Head of caudate nucleus (tissue), 42 donors: ENCODE data around the gene SAMD14.

Experiments used
- DNase-seq, 42 donors: peaks; one replicate each; pipeline versions ENCODE4 v3.0.0 to v3.0.0-alpha.2; 2020 to 2021; ENCODE audit warnings: mixed read lengths in 7 of 42
- intact Hi-C: fragments of 100-400 bp; cut with DNase I; formaldehyde crosslinking; loops from one replicate; pipeline ENCODE4 v1.15.0; 2022

SAMD14 gene

DNA sequence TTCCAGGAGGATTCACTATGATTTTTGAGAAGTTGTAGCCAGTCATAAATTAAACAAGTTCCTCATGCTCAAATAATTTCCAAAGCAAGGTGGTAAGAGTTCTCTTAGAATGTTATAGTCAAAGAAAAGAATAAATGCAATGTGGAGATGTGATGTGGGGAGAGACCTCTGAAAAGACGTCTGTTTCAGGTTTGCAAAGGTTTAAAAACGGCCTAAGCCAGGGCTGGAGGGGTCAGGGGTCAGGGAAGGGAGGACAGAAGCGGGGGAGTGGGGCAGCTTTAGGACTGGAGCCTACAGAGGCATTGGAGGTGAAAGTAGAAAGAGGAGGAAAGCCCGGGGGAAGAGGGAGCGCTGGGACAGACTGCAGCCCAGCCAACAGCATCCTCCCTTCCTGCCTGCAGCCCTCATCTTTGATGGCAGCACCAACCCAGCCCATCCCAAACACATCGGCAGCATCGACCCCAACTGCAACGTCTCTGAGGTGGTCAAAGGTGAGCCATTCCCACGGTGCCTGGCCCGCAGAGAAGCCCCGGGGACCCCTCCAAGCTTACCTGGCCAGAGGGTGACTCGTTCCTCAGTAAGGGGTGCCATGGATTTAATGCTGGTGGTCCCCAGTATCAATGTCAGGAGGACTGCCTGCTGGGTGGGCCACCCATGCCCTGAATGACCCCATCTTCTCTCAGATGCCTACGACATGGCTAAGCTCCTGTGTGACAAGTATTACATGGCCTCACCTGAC is 23.4 kb downstream of the SAMD14 start:
- intact Hi-C loops: no loop called here
- DNase-seq: no peak

- no peak for DNase-seq
- intact Hi-C loops: no loop called here
These were observed 24.1 kb downstream of the SAMD14 start for GRCh38 chr17:50105811-50106210.

GRCh38 chr17:50103941-50104340 is 26.0 kb downstream of the SAMD14 start:
- DNase-seq: no peak
- intact Hi-C loops: no loop called here

- no peak for DNase-seq
- intact Hi-C loops: no loop called here
These were observed 26.7 kb downstream of the SAMD14 start for GRCh38 chr17:50103252-50103651.

DNA sequence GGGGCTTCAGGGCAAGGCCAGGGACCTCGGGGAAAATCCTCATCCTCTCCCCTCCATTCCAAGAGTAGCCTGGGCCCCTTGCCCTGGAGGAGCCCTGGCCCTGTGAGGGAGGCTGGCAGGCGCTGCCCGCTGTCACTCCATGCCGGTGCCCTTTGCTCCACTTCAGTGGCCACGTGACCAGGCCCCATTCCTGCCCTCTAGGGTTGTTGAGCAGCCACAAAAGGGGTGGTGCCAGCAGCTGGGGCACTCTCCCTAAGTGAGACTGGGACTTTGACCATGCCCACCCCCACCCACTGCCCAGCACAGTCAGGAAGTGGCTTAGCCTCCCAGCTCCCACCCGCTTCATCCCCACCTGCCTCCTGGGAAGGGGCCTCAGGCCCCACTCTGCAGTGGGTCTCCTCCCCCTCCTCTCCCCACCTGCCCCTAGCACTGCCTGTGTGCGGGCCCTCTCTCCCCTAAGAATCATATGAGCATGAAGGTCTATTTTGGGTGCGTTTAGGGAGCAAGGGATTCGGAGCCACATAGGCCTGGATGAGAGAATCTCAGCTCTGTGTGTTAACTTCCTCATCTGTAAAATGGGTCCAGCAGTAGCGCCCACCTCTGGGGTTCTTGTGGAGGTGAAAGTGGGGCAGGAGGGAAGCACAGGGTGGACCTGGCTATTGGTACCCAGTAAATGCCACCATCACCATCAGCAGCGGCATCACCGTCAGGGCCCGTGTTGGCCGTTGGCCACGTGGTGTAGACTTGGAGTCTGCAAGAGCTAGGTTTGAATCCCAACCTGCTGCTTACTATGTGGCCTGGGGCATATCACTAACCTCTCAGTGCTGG is 27.6 kb downstream of the SAMD14 start:
- DNase-seq: peak in 37 of 42 donors; percentile 35 to 86 (median 69)
- intact Hi-C loops: no loop called here

GRCh38 chr17:50101346-50102163 is 28.4 kb downstream of the SAMD14 start:
- peak in 34 of 42 donors; percentile 34 to 78 (median 56) for DNase-seq
- intact Hi-C loops: no loop called here

DNA sequence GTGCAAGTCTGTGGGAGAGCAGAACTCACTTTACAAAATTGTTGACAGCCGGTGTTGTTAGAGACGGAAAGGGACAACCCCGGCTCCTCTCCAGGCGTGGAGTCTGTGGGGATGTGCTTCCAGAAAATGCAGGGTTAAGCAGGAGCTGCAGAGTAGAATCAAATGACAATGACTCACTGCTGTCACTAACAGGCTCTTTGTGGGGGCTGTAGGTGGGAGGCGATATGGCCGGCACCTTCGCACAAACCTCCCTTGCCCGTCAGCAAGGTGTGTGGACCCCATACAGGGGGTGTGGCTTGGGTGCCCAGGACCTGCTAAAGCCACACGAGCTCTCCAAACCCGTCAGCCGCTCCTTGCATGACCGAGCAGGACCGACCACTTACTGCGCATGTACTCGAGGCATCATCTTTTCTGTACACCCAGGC is 29.0 kb downstream of the SAMD14 start:
- DNase-seq: peak in 21 of 42 donors; percentile 18 to 72 (median 46)
- intact Hi-C loops: no loop called here

DNA sequence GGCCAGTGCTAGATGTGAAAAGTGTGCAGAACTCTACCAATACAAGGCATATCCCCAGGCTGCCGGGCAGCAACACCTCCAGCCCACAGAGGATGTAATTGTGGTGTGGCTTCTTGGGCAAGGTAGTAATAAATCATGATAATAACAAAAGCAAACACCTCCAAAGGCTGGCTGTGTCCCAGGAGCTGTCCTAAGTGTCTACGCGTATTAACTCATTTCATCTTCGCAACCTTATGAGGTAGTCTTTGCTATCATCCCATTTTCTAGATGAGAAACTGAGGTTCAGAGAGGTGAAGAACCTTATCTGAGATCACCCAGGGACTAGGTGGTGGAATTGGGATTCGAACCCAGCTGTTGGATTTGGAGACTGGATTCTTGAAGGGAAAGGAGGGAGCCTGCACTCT is 29.5 kb downstream of the SAMD14 start:
- intact Hi-C loops: no loop called here
- DNase-seq: no peak

DNA sequence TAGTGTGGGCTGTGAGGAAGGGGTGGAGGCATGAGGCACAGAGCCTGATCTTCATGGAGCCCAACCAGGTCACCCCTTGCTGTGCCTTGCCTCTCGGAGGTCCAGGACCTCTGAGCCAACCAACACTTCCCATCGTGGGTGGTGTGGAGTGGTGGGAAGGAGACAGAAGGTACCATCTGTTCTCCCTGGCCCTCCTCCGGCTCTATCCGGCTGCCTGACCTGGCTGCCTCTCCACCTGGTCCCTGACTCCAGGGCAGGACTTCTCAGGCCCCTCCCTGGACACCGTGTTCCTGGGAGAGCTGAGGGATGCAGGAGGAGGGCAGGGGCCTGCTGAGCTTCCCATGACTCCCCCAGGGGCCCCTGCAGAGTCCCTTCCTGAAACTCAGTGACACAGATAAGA is 31.0 kb downstream of the SAMD14 start:
- no peak for DNase-seq
- intact Hi-C loops: no loop called here

DNA sequence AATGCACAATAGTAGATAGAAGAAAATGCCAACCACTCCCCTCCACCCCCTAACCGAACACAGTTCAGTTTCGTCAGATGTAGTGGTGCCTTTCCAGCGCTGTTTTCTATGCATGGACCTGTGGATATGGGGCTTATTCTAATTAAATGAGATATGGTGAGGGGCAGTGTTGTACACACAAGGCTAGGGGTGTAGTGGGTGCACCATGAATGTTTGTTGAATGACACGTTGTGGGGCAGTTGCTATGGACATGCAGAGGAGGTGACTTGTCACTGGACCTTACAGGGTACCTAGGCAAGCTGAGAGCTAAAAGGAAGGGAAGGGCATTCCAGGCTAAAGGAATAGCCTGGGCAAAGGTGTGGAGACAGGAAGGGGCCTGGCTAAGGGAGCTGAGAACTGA is 31.4 kb downstream of the SAMD14 start:
- intact Hi-C loops: no loop called here

DNA sequence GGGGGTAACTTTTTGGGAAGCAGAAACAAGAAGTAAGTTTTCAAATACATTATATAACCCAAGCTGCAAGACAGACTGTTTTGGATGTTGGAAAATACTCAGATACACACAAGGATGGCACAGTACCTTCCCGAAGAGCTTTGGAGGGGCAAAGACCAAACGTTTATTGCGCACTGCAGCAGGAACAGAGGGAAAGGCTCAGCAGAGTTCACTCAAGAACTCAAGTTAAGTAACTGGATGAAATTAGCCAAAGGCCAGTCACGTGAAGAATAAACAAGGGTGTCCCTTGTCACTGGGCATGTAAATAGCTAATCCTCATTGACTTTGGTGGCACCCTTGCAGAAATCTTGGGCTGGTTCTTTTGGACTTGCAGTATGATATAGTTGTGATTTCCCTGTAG is 32.0 kb downstream of the SAMD14 start:
- intact Hi-C loops: no loop called here
- no peak for DNase-seq

More for the DNA sequence above, 31.4 kb downstream of the SAMD14 start:
- no peak for DNase-seq

DNA sequence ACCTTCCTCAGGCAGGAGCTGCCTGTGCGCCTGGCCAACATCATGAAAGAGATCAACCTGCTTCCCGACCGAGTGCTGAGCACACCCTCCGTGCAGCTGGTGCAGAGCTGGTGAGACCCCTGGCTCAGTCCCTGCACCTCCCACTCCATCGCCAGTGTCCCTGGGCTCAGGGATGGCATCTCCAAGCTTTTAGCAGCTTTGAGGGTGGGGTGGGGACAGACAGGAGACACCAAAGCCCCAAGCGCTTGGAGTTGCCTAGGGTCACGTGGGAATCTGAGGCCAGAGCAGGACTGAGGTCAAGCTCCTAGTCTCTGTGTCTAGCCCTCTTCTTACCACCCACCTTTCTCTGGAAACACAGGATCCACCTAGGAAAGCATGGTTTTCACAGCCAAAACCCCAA is 32.5 kb downstream of the SAMD14 start:
- intact Hi-C loops: no loop called here
- no peak for DNase-seq

DNA sequence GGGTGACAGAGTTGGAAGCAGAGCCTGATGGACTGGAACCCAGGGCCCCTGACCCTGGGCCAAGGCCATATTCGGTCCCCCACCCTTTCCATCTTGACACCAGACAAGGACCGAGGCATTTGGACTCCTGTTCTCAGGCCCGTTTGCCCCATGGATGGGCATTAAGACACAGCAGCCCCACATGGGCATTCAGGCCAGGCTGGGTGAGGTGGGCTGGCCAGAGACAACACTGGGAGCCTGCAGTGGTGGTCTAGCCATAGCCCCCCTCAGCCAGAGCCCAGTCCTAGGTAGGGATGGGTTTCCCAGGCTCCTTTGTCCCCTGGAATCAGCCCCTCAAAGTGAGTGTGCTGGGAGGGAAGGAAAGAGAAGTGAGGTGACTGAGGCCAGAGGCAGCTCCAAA is 33.2 kb downstream of the SAMD14 start:
- intact Hi-C loops: no loop called here
- DNase-seq: no peak

GRCh38 chr17:50096092-50096491 is 33.9 kb downstream of the SAMD14 start:
- intact Hi-C loops: no loop called here

GRCh38 chr17:50095626-50096037 is 34.3 kb downstream of the SAMD14 start:
- peak in 2 of 42 donors; percentile 39 to 60 for DNase-seq
- intact Hi-C loops: loop anchor here (2.0 kb wide), 1 partner anchor 55 kb away; the partner anchor contains the start of gene PPP1R9B

More at GRCh38 chr17:50096092-50096491, 33.9 kb downstream of the SAMD14 start:
- DNase-seq: peak in 10 of 42 donors; percentile 22 to 58 (median 40)

GRCh38 chr17:50094753-50095619 is 35.0 kb downstream of the SAMD14 start, which contains the start of gene PDK2:
PDK2 (plus strand) TSS chr17:50095351; CDS start chr17:50095436, 85 bp downstream.
- intact Hi-C loops: loop anchor here (2.0 kb wide), 1 partner anchor 56 kb away; the partner anchor contains the start of gene PPP1R9B
- peak; percentile 92 to 98 (median 97) for DNase-seq

DNA sequence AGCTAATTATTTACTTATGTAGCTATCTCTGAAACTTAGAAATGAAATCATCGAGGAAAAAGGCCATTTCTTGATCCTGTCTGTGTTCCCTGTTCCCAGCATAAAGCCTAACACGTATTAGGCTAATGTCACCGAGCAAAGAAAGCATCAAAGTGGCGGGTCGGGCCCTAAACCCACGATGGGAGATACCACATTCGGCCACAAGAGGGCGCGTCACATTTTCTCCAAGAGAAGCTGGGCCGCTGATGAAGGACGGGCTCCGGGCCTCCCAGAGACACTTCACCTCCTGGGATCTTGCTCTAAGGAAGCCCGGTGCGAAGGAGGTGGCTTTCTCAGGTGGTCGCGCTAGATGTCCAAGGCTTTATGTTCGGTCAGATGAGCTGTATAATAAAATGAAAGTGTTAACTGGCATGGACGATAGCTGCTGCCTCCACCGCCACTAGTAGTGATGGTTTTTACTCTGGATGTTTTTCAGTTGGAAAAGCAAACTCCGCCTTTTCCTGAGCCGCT is 35.7 kb downstream of the SAMD14 start:
- intact Hi-C loops: loop anchor here (2.0 kb wide), 1 partner anchor 57 kb away; the partner anchor contains the start of gene PPP1R9B
- DNase-seq: peak; percentile 86 to 98 (median 95)

DNA sequence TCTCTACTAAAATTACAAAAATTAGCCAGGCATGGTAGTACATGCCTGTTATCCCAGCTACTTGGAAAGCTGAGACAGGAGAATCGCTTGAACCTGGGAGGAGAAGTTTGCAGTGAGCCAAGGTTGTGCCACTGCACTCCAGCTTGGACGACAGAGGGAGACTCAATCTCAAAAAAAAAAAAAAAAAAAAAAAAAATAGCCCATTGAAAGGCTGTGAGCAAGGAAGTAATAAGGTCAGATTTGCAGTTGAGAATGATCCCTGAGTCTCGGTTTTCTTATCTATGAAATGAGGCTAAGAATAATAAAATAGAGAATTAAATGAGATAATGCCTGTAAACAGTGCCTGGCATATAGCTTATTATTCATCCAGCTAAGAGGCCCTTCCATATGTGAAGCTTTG is 36.2 kb downstream of the SAMD14 start:
- intact Hi-C loops: loop anchor here (2.0 kb wide), 1 partner anchor 57 kb away; the partner anchor contains the start of gene PPP1R9B
- no peak for DNase-seq
